Gastrocnemius medialis (tissue), 4 donors: Measurements from ENCODE around the gene SDCCAG8. TPM values are rescaled to one million over a fixed set of nuclear protein-coding genes. Genes with fewer than 3 reads are reported as not detected.
A peak's percentile ranks its signal among the peaks of the same experiment; 100 is the strongest.

Experiments
- ATAC-seq, 2 donors: fragments of 150-250 bp; one replicate each; pipeline ENCODE4 v1.9.1; 2016
- DNase-seq, 2 donors: peaks; one replicate each; pipeline ENCODE4 v3.0.0-alpha.2; 2019
- H3K27ac ChIP-seq, 4 donors: fragments of 200-600 bp; sonication (generic); 1 replicate in 1 of 4; 2 replicates in 3 of 4; pipeline ENCODE4 v1.5.1; 2016 to 2018; ENCODE audit warnings: mild to moderate bottlenecking in 2 of 4, moderate library complexity in 1 of 4
- H3K27me3 ChIP-seq, 3 donors: fragments of 200-600 bp; sonication (generic) in 2 of 3; 1 replicate in 1 of 3; 2 replicates in 2 of 3; pipeline versions ENCODE4 v1.5.1 to v1.6.0; 2016 to 2019; ENCODE audit warnings: mild to moderate bottlenecking in 1 of 3, moderate library complexity in 1 of 3
- H3K36me3 ChIP-seq, 2 donors: fragments of 200-600 bp; sonication (generic) in 1 of 2; one replicate each; pipeline ENCODE4 v1.5.1; 2017 to 2018
- H3K4me1 ChIP-seq, 2 donors: fragments of 200-600 bp; sonication (generic) in 1 of 2; one replicate each; pipeline ENCODE4 v1.5.1; 2016 to 2017; ENCODE audit warnings: mild to moderate bottlenecking in 2 of 2
- H3K4me3 ChIP-seq, 4 donors: fragments of 200-600 bp; sonication (generic) in 3 of 4; 1 replicate in 1 of 4; 2 replicates in 3 of 4; pipeline ENCODE4 v1.5.1; 2016 to 2019; ENCODE audit warnings: mild to moderate bottlenecking in 2 of 4
- H3K9me3 ChIP-seq, 3 donors: fragments of 200-600 bp; sonication (generic) in 2 of 3; 1 replicate in 1 of 3; 2 replicates in 2 of 3; pipeline ENCODE4 v1.5.1; 2016 to 2019
- CTCF ChIP-seq, 5 experiments: fragments of 450-650 bp in 3 of 5; fragments of 200-600 bp in 2 of 5; sonication (generic) in 2 of 5; IDR thresholded peaks in 4 of 5; conservative IDR thresholded peaks in 1 of 5; 1 replicate in 4 of 5; 2 replicates in 1 of 5; pipeline ENCODE4 v1.5.1; 2016 to 2019; ENCODE audit warnings: antibody characterized with exemption in 5 of 5, mild to moderate bottlenecking in 3 of 5, moderate library complexity in 3 of 5
- POLR2A ChIP-seq, 2 donors: fragments of 450-650 bp; IDR thresholded peaks; one replicate each; pipeline ENCODE4 v1.6.1; 2017; ENCODE audit warnings: antibody characterized with exemption in 2 of 2, mild to moderate bottlenecking in 2 of 2, moderate library complexity in 2 of 2
- in situ Hi-C, 4 donors: fragments of 200-750 bp; cut with MboI; loops; one replicate each; pipeline versions ENCODE4 v1.15.0 to v1.8.0; 2017; ENCODE audit warnings: low sequenced_read_pairs in 4 of 4
- intact Hi-C: fragments of 100-400 bp; cut with DNase I; formaldehyde crosslinking; loops from one replicate; pipeline ENCODE4 v1.15.1; 2023; ENCODE audit warnings: low total_unique reads
- total RNA-seq, 4 donors: library from RNA; depleted of rRNA; stranded (reverse); fragments of >200 nt; gene quantifications; one replicate each; pipeline versions ENCODE4 v1.1.0 to v1.2.3, GENCODE V29; 2016

Gene SDCCAG8
- total RNA-seq, 4 donors from 2014 or later = 12.3 to 33.9 (median 26.1) TPM

- Histone ChIP-seq H3K4me1 (peaks cover 20 to 29% of the 10 kb centered on the region in 2 donors), H3K36me3 (no peaks in the 10 kb centered on the region), H3K27me3 (no peaks in the 10 kb centered on the region), H3K27ac (no peak overlapping the region), H3K9me3 (no peaks in the 10 kb centered on the region), H3K4me3 (no peak overlapping the region)
- intact Hi-C loops (no loop called here), in situ Hi-C loops (loop anchor here in 2 of 4 donors (25.0 kb wide), 2 partner anchors 1576 to 1601 kb away; partner anchors contain the start of genes COX20 (in 1 of the 2) and HNRNPU (in 1 of the 2))
- DNase-seq (no peak), ATAC-seq (no peak)
- no peak for TF ChIP-seq CTCF (IDR thresholded peaks at IDR 0.05 in 4 of 5, conservative IDR thresholded peaks at IDR 0.05 in 1 of 5)
- TF ChIP-seq POLR2A (IDR thresholded peaks at IDR 0.05) = no peak
These were observed 5.5 kb downstream of the SDCCAG8 start for GRCh38 chr1:243261390-243261789.

DNA sequence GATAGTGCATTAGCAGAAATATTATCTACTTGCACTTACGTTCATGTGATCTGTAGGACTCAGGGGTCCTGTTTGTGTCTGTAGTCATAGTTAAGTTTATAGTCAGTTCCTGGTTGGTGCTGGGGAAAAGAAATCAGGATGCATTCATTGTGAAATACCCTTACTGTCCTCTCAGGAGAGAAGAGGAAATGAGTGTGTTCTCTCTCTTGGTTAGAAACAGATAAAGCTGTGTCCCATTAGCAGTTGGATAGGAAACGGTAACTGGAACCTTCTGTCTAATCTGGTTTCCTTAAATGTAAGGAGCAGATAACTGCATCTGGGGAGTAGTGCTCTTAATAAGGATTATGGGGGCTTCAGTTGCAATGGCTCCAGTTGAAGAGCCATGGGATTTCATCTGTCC, 8.9 kb downstream of the SDCCAG8 start:
- in situ Hi-C loops = loop anchor here in 2 of 4 donors (25.0 kb wide), 2 partner anchors 1573 to 1598 kb away; partner anchors contain the start of genes COX20 (in 1 of the 2) and HNRNPU (in 1 of the 2)
- peaks cover 3 to 15% of the 10 kb centered on the region in 2 donors for H3K4me1 ChIP-seq
- H3K27ac ChIP-seq = no peak overlapping the region
- TF ChIP-seq POLR2A (IDR thresholded peaks at IDR 0.05) (peak in 1 of 2 donors; percentile 8), CTCF (IDR thresholded peaks at IDR 0.05 in 4 of 5, conservative IDR thresholded peaks at IDR 0.05 in 1 of 5) (no peak)
- no peaks in the 10 kb centered on the region for H3K36me3 ChIP-seq
- H3K27me3 ChIP-seq = no peaks in the 10 kb centered on the region
- peak in 1 of 2 donors; percentile 35 for ATAC-seq
- intact Hi-C loops = no loop called here
- no peak for DNase-seq
- no peak overlapping the region for H3K4me3 ChIP-seq
- no peaks in the 10 kb centered on the region for H3K9me3 ChIP-seq

DNA sequence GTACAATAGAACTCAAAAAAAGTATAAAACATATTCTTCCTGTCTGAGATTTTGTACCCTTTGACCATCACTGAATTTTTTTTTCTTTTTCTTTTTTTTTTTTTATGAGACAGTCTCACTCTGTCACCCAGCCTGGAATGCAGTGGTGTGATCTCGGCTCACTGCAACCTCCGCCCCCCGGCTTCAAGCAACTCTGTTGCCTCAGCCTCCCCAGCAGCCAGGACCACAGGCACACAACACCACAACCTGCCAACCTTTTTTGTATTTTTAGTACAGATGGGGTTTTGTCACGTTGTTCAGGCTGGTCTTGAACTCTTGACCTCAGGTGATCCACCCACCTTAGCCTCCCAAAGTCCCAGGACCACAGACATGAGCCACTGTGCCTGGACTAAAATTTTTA, 10.4 kb downstream of the SDCCAG8 start:
- peaks cover under 1 to 15% of the 10 kb centered on the region in 2 donors for H3K4me1 ChIP-seq
- H3K4me3 ChIP-seq = no peak overlapping the region

GRCh38 chr1:243267471-243267880, 11.6 kb downstream of the SDCCAG8 start:
- peaks cover 0 to 21% of the 10 kb centered on the region in 2 donors for H3K36me3 ChIP-seq
- H3K9me3 ChIP-seq = no peaks in the 10 kb centered on the region
- DNase-seq = no peak
- H3K4me1 ChIP-seq = peaks cover 0 to 15% of the 10 kb centered on the region in 2 donors
- intact Hi-C loops (no loop called here), in situ Hi-C loops (loop anchor here in 2 of 4 donors (25.0 kb wide), 2 partner anchors 1570 to 1595 kb away; partner anchors contain the start of genes COX20 (in 1 of the 2) and HNRNPU (in 1 of the 2))
- H3K27me3 ChIP-seq = no peaks in the 10 kb centered on the region
- ATAC-seq = peak; percentile 39 to 64
- TF ChIP-seq POLR2A (IDR thresholded peaks at IDR 0.05) = no peak
- no peak for TF ChIP-seq CTCF (IDR thresholded peaks at IDR 0.05 in 4 of 5, conservative IDR thresholded peaks at IDR 0.05 in 1 of 5)
- H3K4me3 ChIP-seq = no peak overlapping the region
- no peak overlapping the region for H3K27ac ChIP-seq

More for the DNA sequence above, 10.4 kb downstream of the SDCCAG8 start:
- H3K9me3 ChIP-seq = no peaks in the 10 kb centered on the region
- no peak for TF ChIP-seq POLR2A (IDR thresholded peaks at IDR 0.05)
- TF ChIP-seq CTCF (IDR thresholded peaks at IDR 0.05 in 4 of 5, conservative IDR thresholded peaks at IDR 0.05 in 1 of 5) = no peak
- H3K27me3 ChIP-seq = no peaks in the 10 kb centered on the region
- H3K36me3 ChIP-seq = peaks cover 0 to 10% of the 10 kb centered on the region in 2 donors
- no peak overlapping the region for H3K27ac ChIP-seq
- in situ Hi-C loops = loop anchor here in 2 of 4 donors (25.0 kb wide), 2 partner anchors 1571 to 1596 kb away; partner anchors contain the start of genes COX20 (in 1 of the 2) and HNRNPU (in 1 of the 2)
- intact Hi-C loops = no loop called here
- DNase-seq (no peak), ATAC-seq (no peak)
